Kidney glomerular epithelial cell (primary cell): ENCODE results near the gene SOCS1.

Experiments
- DNase-seq: peaks from one replicate; lab custom pipeline; 2025; lab: John Stamatoyannopoulos, UW

The SOCS1 gene

DNA sequence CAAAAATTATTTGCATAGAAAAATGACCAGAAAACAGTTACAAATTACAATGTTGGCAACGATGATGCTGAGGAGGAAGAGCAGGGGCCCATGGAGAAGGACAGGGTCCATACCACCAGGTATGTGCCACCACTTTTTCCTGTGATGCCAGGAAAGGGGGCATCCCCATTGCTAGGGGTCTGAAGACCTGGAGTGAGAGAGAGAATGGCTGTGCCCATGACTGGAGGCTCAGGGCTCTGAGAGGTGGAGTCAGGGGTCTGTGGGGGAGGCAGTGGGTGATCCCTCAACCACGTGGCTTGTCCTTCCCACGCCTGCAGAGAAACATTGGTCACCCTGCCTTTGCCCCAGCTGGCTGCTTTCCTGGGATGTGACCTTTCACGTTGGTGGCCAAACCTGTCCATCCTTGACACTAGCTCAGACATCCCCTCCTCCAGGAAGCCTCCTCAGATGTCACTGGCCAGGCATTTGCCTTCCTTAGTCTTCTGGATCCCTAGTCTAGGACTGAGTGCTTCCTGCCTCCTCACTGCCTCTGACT is 51.4 kb downstream of the SOCS1 start:
- no peak for DNase-seq
